H1 (cell line): ENCODE data around the gene HPRT1. TPM values are rescaled to one million over a fixed set of nuclear protein-coding genes. Genes with fewer than 3 reads are reported as not detected.

ENCODE experiments used
- CTCF ChIA-PET: fragments of 300-600 bp; sonication (Branson Sonifier 250); formaldehyde crosslinking; loops from one replicate; lab custom pipeline; 2021; ENCODE audit not compliant: partially characterized antibody; lab: Charles Lee
- POLR2A ChIA-PET: fragments of 300-600 bp; sonication (Branson Sonifier 250); formaldehyde crosslinking; loops from one replicate; lab custom pipeline; 2021; ENCODE audit warnings: inconsistent platforms; ENCODE audit not compliant: partially characterized antibody; lab: Charles Lee
- DNase-seq, 2 experiments: peaks; one replicate each; pipeline versions ENCODE4 v3.0.0 to v3.0.0-alpha.2; 2010 to 2022; ENCODE audit warnings: low spot score in 2 of 2, low read depth in 1 of 2, mixed read lengths in 1 of 2
- FAIRE-seq: peaks from 2 replicates; lab custom pipeline; 2011; peaks lifted over from hg19 to GRCh38; lab: Jason Lieb, UNC
- H2AFZ ChIP-seq: 2 replicates; pipeline ENCODE4 v1.8.1; 2012; ENCODE audit warnings: low read length, inconsistent platforms
- H2AK5ac ChIP-seq: 2 replicates; pipeline ENCODE4 v1.6.1; 2013; ENCODE audit warnings: low read depth, low read length
- H2BK120ac ChIP-seq: replicated peaks from 2 replicates; pipeline ENCODE3; 2013; ENCODE audit warnings: low read depth, low read length, inconsistent platforms
- H2BK12ac ChIP-seq: 2 replicates; pipeline ENCODE4 v1.6.1; 2013; ENCODE audit warnings: low read depth, low read length
- H2BK15ac ChIP-seq: 2 replicates; pipeline ENCODE4 v1.6.1; 2013; ENCODE audit warnings: low read length
- H2BK20ac ChIP-seq: 2 replicates; pipeline ENCODE4 v1.6.1; 2013; ENCODE audit warnings: low read length
- H2BK5ac ChIP-seq: 2 replicates; pipeline ENCODE4 v1.6.1; 2013; ENCODE audit warnings: low read depth, low read length
- H3K14ac ChIP-seq: 2 replicates; pipeline ENCODE4 v1.6.1; 2013; ENCODE audit warnings: inconsistent platforms; ENCODE audit not compliant: insufficient read length
- H3K18ac ChIP-seq: 2 replicates; pipeline ENCODE4 v1.6.1; 2013; ENCODE audit warnings: low read length; ENCODE audit errors: extremely low read depth
- H3K23ac ChIP-seq: 2 replicates; pipeline ENCODE4 v1.6.1; 2013; ENCODE audit warnings: inconsistent platforms; ENCODE audit not compliant: insufficient read length
- H3K23me2 ChIP-seq: 2 replicates; pipeline ENCODE4 v1.6.1; 2013; ENCODE audit warnings: low read depth, low read length
- H3K27ac ChIP-seq: 2 replicates; pipeline ENCODE4 v1.6.1; 2011; ENCODE audit warnings: low read depth, low read length, inconsistent platforms
- H3K27me3 ChIP-seq, 4 experiments: replicated peaks in 1 of 4; 1 replicate in 1 of 4; 2 replicates in 3 of 4; pipeline versions ENCODE4 v1.6.1 to v1.8.1; 2011 to 2013; ENCODE audit warnings: low read length in 3 of 4, mild to moderate bottlenecking in 3 of 4, inconsistent platforms in 2 of 4, mixed read lengths in 2 of 4, moderate library complexity in 1 of 4; ENCODE audit not compliant: control insufficient read depth in 3 of 4, insufficient read depth in 3 of 4; ENCODE audit errors: extremely low read depth in 1 of 4
- H3K36me3 ChIP-seq, 4 experiments: 2 replicates each; pipeline versions ENCODE4 v1.6.1 to v1.8.1; 2011 to 2013; ENCODE audit warnings: mild to moderate bottlenecking in 4 of 4, low read length in 3 of 4, moderate library complexity in 2 of 4, control low read depth in 1 of 4, inconsistent platforms in 1 of 4; ENCODE audit not compliant: insufficient read depth in 4 of 4, control insufficient read depth in 2 of 4
- H3K4ac ChIP-seq: replicated peaks from 2 replicates; pipeline ENCODE3; 2013; ENCODE audit warnings: low read length, low read depth, mixed read lengths, inconsistent platforms; ENCODE audit not compliant: insufficient read length
- H3K4me1 ChIP-seq, 4 experiments: replicated peaks in 1 of 4; 1 replicate in 1 of 4; 2 replicates in 3 of 4; pipeline versions ENCODE4 v1.6.1 to v1.8.1; 2011 to 2013; ENCODE audit warnings: low read length in 3 of 4, inconsistent platforms in 2 of 4, mixed read lengths in 1 of 4; ENCODE audit not compliant: insufficient read depth in 4 of 4, control insufficient read depth in 3 of 4
- H3K4me2 ChIP-seq, 2 experiments: 2 replicates each; pipeline versions ENCODE4 v1.6.1 to v1.8.1; 2011 to 2013; ENCODE audit warnings: low read depth in 2 of 2, low read length in 2 of 2, control low read depth in 1 of 2, inconsistent platforms in 1 of 2, mild to moderate bottlenecking in 1 of 2; ENCODE audit not compliant: insufficient read depth in 1 of 2
- H3K4me3 ChIP-seq, 4 experiments: fragments of 200-600, 300-600 bp in 1 of 4; sonication (generic), shearing (Covaris generic), sonication (Bioruptor Twin) in 1 of 4; 2 replicates each; pipeline versions ENCODE4 v1.5.1 to v1.8.1; 2011 to 2016; ENCODE audit warnings: low read length in 4 of 4, low read depth in 3 of 4, control low read depth in 2 of 4, inconsistent platforms in 2 of 4, mild to moderate bottlenecking in 2 of 4, mixed read lengths in 1 of 4, moderate library complexity in 1 of 4; ENCODE audit not compliant: insufficient read depth in 2 of 4; ENCODE audit errors: extremely low read depth in 1 of 4
- H3K56ac ChIP-seq: replicated peaks from 2 replicates; pipeline ENCODE3; 2013; ENCODE audit warnings: low read depth, mild to moderate bottlenecking, mixed read lengths, low read length, inconsistent platforms; ENCODE audit not compliant: insufficient read length
- H3K79me1 ChIP-seq: 2 replicates; pipeline ENCODE4 v1.6.1; 2013; ENCODE audit warnings: low read depth, low read length, control low read depth
- H3K79me2 ChIP-seq, 2 experiments: 2 replicates each; pipeline versions ENCODE4 v1.6.1 to v1.8.1; 2012 to 2013; ENCODE audit warnings: low read length in 2 of 2, mild to moderate bottlenecking in 2 of 2, inconsistent platforms in 1 of 2; ENCODE audit not compliant: insufficient read depth in 2 of 2, control insufficient read depth in 1 of 2
- H3K9ac ChIP-seq, 4 experiments: replicated peaks in 1 of 4; 1 replicate in 1 of 4; 2 replicates in 3 of 4; pipeline versions ENCODE4 v1.6.1 to v1.8.1; 2011 to 2013; ENCODE audit warnings: low read depth in 3 of 4, low read length in 3 of 4, control low read depth in 2 of 4, mild to moderate bottlenecking in 2 of 4, moderate library complexity in 2 of 4, inconsistent platforms in 1 of 4; ENCODE audit errors: extremely low read depth in 1 of 4
- H3K9me3 ChIP-seq, 2 experiments: 2 replicates each; pipeline versions ENCODE4 v1.6.1 to v1.8.1; 2012 to 2013; ENCODE audit warnings: mild to moderate bottlenecking in 2 of 2, moderate library complexity in 2 of 2, control low read depth in 1 of 2, inconsistent platforms in 1 of 2, low read depth in 1 of 2, low read length in 1 of 2, mixed read lengths in 1 of 2; ENCODE audit not compliant: insufficient read depth in 2 of 2
- H4K20me1 ChIP-seq, 2 experiments: replicated peaks in 1 of 2; 2 replicates each; pipeline versions ENCODE3 to v1.8.1; 2011 to 2013; ENCODE audit warnings: inconsistent platforms in 2 of 2, low read length in 2 of 2, mild to moderate bottlenecking in 1 of 2; ENCODE audit not compliant: insufficient read depth in 2 of 2, control insufficient read depth in 1 of 2
- H4K5ac ChIP-seq: 2 replicates; pipeline ENCODE4 v1.6.1; 2013; ENCODE audit warnings: low read length, low read depth, mixed read lengths, inconsistent platforms; ENCODE audit not compliant: insufficient read length
- H4K8ac ChIP-seq: 2 replicates; pipeline ENCODE4 v1.8.0; 2013; ENCODE audit warnings: mild to moderate bottlenecking, moderate library complexity, low read length, inconsistent platforms; ENCODE audit not compliant: insufficient read depth; ENCODE audit errors: extremely low read depth
- H4K91ac ChIP-seq: replicated peaks from 2 replicates; pipeline ENCODE3; 2013; ENCODE audit warnings: low read length, mixed read lengths, inconsistent platforms; ENCODE audit not compliant: insufficient read length
- ASH2L ChIP-seq: fragments of 200-600, 300-600 bp; sonication (generic); IDR thresholded peaks from one replicate; pipeline ENCODE4 v1.7.1; 2017; ENCODE audit warnings: low read length
- CBX8 ChIP-seq: fragments of 300-800, 300-1000 bp; sonication (generic); IDR thresholded peaks from 2 replicates; pipeline ENCODE4 v1.7.1; 2016; ENCODE audit warnings: low read depth, low read length, borderline replicate concordance
- RXRA ChIP-seq: IDR thresholded peaks from 2 replicates; pipeline ENCODE4 v1.6.1; 2011; ENCODE audit warnings: low read depth, mild to moderate bottlenecking, low read length, moderate library complexity; ENCODE audit not compliant: insufficient read depth
- SP1 ChIP-seq: IDR thresholded peaks from 2 replicates; pipeline ENCODE4 v1.6.1; 2011; ENCODE audit warnings: low read depth, low read length
- SP4 ChIP-seq: IDR thresholded peaks from 2 replicates; pipeline ENCODE4 v1.6.1; 2012; ENCODE audit warnings: low read length, inconsistent platforms
- YY1 ChIP-seq: IDR thresholded peaks from 2 replicates; pipeline ENCODE4 v1.6.1; 2011; ENCODE audit warnings: low read depth, mild to moderate bottlenecking, low read length
- WGBS, 2 experiments: shearing (Covaris generic) in 1 of 2; methylation state at CpG; one replicate each; pipeline versions ENCODE4 v1.1.6 to v1.1.7; 2013 to 2015; ENCODE audit warnings: low lambda C conversion rate in 2 of 2, mixed read lengths in 2 of 2, inconsistent platforms in 1 of 2, low coverage in 1 of 2, missing lambda C conversion rate in 1 of 2; ENCODE audit not compliant: insufficient replicate concordance in 2 of 2, insufficient coverage in 1 of 2, insufficient read length in 1 of 2; ENCODE audit errors: extremely low coverage in 1 of 2, missing lambda C conversion rate in 1 of 2; 5-methylcytosine and 5-hydroxymethylcytosine counted together
- polyA plus RNA-seq, 7 experiments: library from polyadenylated mRNA; depleted of rRNA in 3 of 7; stranded (reverse) in 5 of 7; unstranded in 2 of 7; fragments of >200 nt in 5 of 7; fragments of 200-250 nt in 2 of 7; gene quantifications; 1 replicate in 5 of 7; 2 replicates in 1 of 7; 4 replicates in 1 of 7; pipeline versions ENCODE4 v1.2.1 to v1.2.3, GENCODE V29; 2011 to 2013; ENCODE audit warnings: missing spikeins in 2 of 7, mixed read lengths in 2 of 7
- total RNA-seq: library from RNA; stranded (reverse); fragmentation: NEBNext Ultra II Directional; extraction: Animal tissue kit (Norgen Biotek cat#: 25700); gene quantifications from 2 replicates; pipeline ENCODE4 v1.2.1, GENCODE V29; 2021

Gene HPRT1
- total and polyA plus RNA-seq, 2 of the 8 experiments (the other 6 are each of a cell fraction or from before 2014, with no cell fraction given), result 16.9 to 49.5 TPM

- Histone ChIP-seq H3K23ac (no peak overlapping the region), H2BK15ac (no peak overlapping the region), H3K4ac (no peak overlapping the region), H2BK120ac (no peak overlapping the region), H4K8ac (no peak overlapping the region), H3K4me3 (no peak overlapping the region), H3K36me3 (peaks cover 0 to 53% (median 10%) of the 10 kb centered on the region in 4 experiments; a peak in 6 of 8 replicates), H4K91ac (no peak overlapping the region), H3K27me3 (no peaks in the 10 kb centered on the region), H2AK5ac (no peak overlapping the region), H3K79me2 (no peaks in the 10 kb centered on the region), H3K27ac (no peak overlapping the region), H3K14ac (no peak overlapping the region), H2BK12ac (no peak overlapping the region), H2AFZ (no peak overlapping the region), H2BK5ac (no peak overlapping the region), H3K4me1 (no peaks in the 10 kb centered on the region), H3K23me2 (no peaks in the 10 kb centered on the region), H3K56ac (no peak overlapping the region), H3K79me1 (no peaks in the 10 kb centered on the region), H4K5ac (no peak overlapping the region), H3K18ac (no peak overlapping the region), H2BK20ac (no peak overlapping the region), H3K9me3 (no peaks in the 10 kb centered on the region), H3K4me2 (no peak overlapping the region), H4K20me1 (no peaks in the 10 kb centered on the region), H3K9ac (no peak overlapping the region)
- TF ChIP-seq SP4 (no peak), YY1 (no peak), SP1 (no peak), ASH2L (no peak), RXRA (no peak), CBX8 (no peak)
- 91% methylated on average over 8 of the region's 8 CpGs; no CpG with 5 or more reads in 1 of the 2 experiments for WGBS, 2 experiments
- DNase-seq (no peak), FAIRE-seq (no peak)
- ChIA-PET POLR2A (no interaction called here), CTCF (interaction anchor here (0.6 kb wide), 1 partner anchor 124 kb away, joined by 4 read pairs; no protein-coding TSS in a partner anchor)
Observed at GRCh38 chrX:134418317-134419113, 41.5 kb upstream of the HPRT1 start.
